Brain microvascular endothelial cell (primary cell): ENCODE measurements around the gene NR2F2.

Experiments
- DNase-seq: peaks from one replicate; pipeline ENCODE4 v3.0.0-alpha.2; 2020
- H3K27ac ChIP-seq: fragments of 250-450 bp; sonication (Bioruptor Pico); 2 replicates; pipeline ENCODE4 v1.5.1; 2020; ENCODE audit warnings: mild to moderate bottlenecking, moderate library complexity
- H3K27me3 ChIP-seq: fragments of 250-450 bp; sonication (Bioruptor Pico); replicated peaks from 2 replicates; pipeline ENCODE4 v1.5.1; 2020; ENCODE audit warnings: mild to moderate bottlenecking
- H3K36me3 ChIP-seq: fragments of 250-450 bp; sonication (Bioruptor Pico); replicated peaks from 2 replicates; pipeline ENCODE4 v1.5.1; 2020; ENCODE audit warnings: mild to moderate bottlenecking
- H3K4me3 ChIP-seq: 2 replicates; pipeline ENCODE4 v1.5.1; 2011; ENCODE audit warnings: low read depth, mild to moderate bottlenecking, control low read depth, low read length, moderate library complexity
- in situ Hi-C: cut with HindIII; loops from 2 replicates; pipeline ENCODE4 v1.10.0; 2017; ENCODE audit warnings: low sequenced_read_pairs, low pct_ligation_motif_present
- TF ChIP-seq, protein P1 (sequence below): IDR thresholded peaks from 2 replicates; pipeline ENCODE4 v1.5.1; 2011; ENCODE audit warnings: low read depth, mild to moderate bottlenecking, moderate library complexity, low read length, control low read depth, inconsistent platforms; ENCODE audit errors: missing control alignments

Gene NR2F2

DNA sequence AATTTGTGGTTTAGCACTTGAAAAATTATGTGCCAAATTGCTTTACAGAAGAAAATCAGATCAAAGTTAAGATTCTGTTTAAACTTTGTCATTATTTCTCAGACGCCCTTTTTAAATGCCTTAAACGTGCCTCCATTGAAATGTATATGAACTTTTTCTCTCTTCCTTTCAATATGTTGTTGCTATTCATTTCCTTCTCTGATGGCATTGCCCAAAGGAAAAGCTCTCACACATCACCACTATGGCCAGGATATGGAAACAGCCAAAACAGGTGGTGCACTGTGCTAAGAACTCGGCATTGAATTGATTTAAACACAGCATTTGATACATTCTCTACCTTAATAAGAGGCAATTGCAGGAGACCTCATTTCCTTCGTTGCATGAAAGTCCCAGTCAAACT, 35.7 kb upstream of the NR2F2 start:
- DNase-seq: no peak
- Histone ChIP-seq H3K27ac (no peak overlapping the region), H3K27me3 (no peaks in the 10 kb centered on the region), H3K4me3 (no peak overlapping the region), H3K36me3 (no peaks in the 10 kb centered on the region)
- in situ Hi-C loops: no loop called here
- TF ChIP-seq, protein P1, sequence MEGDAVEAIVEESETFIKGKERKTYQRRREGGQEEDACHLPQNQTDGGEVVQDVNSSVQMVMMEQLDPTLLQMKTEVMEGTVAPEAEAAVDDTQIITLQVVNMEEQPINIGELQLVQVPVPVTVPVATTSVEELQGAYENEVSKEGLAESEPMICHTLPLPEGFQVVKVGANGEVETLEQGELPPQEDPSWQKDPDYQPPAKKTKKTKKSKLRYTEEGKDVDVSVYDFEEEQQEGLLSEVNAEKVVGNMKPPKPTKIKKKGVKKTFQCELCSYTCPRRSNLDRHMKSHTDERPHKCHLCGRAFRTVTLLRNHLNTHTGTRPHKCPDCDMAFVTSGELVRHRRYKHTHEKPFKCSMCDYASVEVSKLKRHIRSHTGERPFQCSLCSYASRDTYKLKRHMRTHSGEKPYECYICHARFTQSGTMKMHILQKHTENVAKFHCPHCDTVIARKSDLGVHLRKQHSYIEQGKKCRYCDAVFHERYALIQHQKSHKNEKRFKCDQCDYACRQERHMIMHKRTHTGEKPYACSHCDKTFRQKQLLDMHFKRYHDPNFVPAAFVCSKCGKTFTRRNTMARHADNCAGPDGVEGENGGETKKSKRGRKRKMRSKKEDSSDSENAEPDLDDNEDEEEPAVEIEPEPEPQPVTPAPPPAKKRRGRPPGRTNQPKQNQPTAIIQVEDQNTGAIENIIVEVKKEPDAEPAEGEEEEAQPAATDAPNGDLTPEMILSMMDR: no peak

GRCh38 chr15:96296264-96296663, 34.2 kb upstream of the NR2F2 start:
- H3K27me3 ChIP-seq: no peaks in the 10 kb centered on the region
- in situ Hi-C loops: no loop called here
- H3K27ac ChIP-seq: peak overlapping the region; percentile 16
- H3K36me3 ChIP-seq: no peaks in the 10 kb centered on the region
- DNase-seq: peak; percentile 94
- H3K4me3 ChIP-seq: no peak overlapping the region
- TF ChIP-seq, protein P1: no peak

DNA sequence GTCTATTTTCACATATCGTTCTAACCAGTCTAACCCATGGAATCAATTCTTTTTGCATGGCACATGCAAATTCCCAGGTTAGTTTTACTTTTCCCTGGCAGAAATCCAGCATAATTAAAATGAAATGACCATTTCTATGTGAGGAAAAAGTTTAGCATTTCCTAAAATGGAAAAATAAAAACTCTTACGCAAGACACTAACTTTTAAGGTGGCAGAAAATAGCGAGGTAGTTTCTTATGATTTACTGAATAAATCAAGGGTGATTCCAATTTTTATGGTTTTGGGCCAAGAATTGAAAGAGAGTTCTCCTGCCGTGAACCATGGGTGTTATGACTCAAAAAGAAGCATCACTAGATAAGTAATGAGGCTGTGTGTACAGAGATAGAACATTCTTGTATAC, 32.7 kb upstream of the NR2F2 start:
- Histone ChIP-seq H3K36me3 (no peaks in the 10 kb centered on the region), H3K4me3 (no peak overlapping the region), H3K27ac (no peak overlapping the region), H3K27me3 (no peaks in the 10 kb centered on the region)
- TF ChIP-seq, protein P1: no peak
- in situ Hi-C loops: no loop called here
- no peak for DNase-seq

DNA sequence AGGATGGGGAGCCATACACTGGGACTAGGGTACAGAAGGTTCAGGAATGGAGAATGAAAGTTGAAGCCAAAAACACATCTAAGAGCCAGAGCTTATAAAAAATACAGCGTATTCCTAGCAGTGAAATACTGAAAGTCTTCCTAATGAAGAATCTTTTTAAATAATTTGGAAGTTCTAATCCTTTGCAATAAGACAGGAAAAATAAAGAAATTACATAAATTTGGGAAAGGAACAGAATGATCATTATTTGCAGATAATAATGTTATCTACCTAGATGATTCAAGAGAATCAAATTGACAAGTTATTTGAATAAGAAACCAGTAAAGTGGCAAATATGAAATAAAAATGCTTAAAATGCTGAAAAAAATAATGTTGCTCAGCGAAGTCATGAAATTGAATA, 32.3 kb upstream of the NR2F2 start:
- H3K36me3 ChIP-seq: no peaks in the 10 kb centered on the region
- DNase-seq: no peak
- no peak overlapping the region for H3K27ac ChIP-seq
- no peaks in the 10 kb centered on the region for H3K27me3 ChIP-seq
- TF ChIP-seq, protein P1: no peak
- in situ Hi-C loops: no loop called here
- H3K4me3 ChIP-seq: no peak overlapping the region

DNA sequence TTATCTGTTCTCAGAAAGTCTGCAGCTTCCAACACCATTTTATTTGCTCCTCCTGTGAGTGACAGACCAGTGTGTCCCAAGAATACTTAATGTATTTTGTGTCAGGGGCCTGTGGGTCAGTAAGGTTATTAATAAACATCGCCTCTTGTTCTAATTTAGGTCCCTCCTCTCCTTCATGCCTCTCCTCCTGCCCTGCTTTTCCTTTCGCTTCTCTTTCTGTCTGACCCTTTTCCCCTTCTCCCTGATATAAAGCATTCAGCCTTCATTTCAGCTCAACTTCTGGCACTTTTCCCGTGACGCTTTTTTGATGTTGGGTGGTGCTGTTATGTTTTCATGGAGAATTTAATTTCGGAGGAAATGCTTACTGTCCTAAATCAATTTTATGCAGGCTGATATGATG, 29.7 kb upstream of the NR2F2 start:
- Histone ChIP-seq H3K36me3 (no peaks in the 10 kb centered on the region), H3K27me3 (no peaks in the 10 kb centered on the region), H3K27ac (no peak overlapping the region), H3K4me3 (no peak overlapping the region)
- TF ChIP-seq, protein P1: no peak
- no peak for DNase-seq
- in situ Hi-C loops: no loop called here

- Histone ChIP-seq H3K27me3 (no peaks in the 10 kb centered on the region), H3K27ac (no peak overlapping the region), H3K36me3 (no peaks in the 10 kb centered on the region), H3K4me3 (no peak overlapping the region)
- TF ChIP-seq, protein P1: no peak
- in situ Hi-C loops: no loop called here
- DNase-seq: no peak
Measured at GRCh38 chr15:96303503-96304056, 26.9 kb upstream of the NR2F2 start.
